SIG-M5 treated with dmso at 0.1 percent for 504 hours (cell line): Measurements from ENCODE around the gene RHOD.
A peak's percentile ranks its signal among the peaks of the same experiment; 100 is the strongest.

Experiments
- DNase-seq: peaks from one replicate; lab custom pipeline; 2025; ENCODE audit not compliant: unreplicated experiment; lab: John Stamatoyannopoulos, UW

The RHOD gene

DNA sequence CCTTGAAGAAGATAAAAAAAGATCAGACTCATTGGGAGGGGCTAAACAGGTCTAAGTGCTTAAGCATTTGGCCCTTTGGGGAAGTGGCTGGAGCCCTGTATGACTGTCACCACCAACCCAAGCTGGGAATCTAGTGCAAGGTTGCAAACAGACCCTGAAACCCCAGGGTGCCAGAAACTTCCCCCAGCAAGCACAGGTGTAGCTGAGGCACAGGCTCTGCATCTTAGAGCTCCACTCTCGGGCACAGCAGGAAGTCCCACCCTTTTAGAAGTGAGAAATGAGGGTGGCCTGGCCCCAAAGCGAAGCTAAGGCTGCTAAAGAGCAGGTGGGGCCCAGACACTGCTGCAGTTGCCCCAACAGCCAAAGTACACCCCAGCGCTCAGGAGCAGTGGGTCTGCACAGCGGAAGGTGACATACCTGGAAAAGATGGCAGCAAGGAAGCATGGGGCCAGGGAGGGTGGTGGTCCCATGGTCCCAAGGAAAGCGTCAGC, 56.6 kb downstream of the RHOD start:
- DNase-seq: peak; percentile 60

DNA sequence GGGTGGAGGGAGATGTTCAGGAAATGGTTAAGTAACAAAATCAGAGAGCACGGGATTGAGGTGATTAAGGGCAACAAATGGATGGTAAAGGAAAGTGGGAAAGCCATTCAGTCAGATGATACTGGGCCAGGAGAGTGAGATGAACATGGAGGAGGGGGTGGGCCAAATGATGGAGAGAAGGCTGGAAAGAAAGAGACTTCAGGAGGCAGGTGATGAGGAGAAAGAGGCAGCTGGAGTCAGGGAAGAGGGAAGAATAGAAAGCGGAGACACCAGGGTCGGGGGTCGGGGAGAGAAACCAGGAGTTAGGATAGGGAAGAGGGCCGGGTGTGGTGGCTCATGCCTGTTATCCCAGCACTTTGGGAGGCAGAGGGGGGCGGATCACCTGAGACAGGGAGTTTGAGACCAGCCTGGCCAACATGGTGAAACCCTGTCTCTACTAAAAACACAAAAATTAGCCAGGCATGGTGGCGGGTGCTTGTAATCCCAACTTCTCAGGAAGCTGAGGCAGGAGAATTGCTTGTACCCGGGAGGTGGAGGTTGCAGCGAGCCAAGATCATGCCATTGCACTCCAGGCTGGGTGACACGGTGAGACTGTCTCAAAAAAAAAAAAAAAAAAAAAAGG, 57.7 kb downstream of the RHOD start:
- DNase-seq: no peak

DNA sequence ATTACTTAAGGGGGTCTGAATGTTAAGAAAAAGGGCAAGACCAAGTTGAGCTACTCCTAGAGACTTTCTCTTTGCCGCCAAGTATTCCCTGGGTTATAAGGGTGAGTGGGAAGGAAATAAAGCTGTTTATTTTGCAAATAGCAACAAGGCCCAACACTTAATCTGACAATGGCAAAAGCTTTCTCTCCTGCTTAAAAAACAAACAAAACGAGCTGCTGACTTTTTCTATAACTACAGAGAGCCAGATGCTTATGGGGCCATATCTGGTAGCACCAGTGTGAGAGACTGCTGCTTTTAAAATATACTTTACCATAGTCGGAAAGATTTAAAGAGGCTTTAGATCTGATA, 60.1 kb downstream of the RHOD start:
- no peak for DNase-seq

DNA sequence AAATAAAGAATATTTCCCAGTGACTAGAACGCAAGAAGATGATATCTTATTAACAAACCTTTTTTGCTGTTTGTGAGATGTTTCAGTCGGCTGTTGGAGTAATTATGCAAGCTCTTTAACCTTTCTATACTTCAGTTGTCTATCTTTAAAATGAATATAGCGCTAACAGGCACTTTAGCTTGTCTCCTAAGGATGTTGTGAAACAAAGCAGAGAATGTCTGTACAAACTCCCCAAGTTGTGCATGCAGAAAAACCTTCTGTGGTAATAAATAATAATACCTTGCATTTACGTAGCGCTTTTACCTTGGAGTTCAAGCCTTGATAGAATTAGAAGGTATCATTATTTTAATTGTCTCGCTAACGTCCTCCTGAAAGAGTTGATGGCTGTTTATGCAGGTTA, 60.5 kb downstream of the RHOD start:
- peak; percentile 24 for DNase-seq

DNA sequence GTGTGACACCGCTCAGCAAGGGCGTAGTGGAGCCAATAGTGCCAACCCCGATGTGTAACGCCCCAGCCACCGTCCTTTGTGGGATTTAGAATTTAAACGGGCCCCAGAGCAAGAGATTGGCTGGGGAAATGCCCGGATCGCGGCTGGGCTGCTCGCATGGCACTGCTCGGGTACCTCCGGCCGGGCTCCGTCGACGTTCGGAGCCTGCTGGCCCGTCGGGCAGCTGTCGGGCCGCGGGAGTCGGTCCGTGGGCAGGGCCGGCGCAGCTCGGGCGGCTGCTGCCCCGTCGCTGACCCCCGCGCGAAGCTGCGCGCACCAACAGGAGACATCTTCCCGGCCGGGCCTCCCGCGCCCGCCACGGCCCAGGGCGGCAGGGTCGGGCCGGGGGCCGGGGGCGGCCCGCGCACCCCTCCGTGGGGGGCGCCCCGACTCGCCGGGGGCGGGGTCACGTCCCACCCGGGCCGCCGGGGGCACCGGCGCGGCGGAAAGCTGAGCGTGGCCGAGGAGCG, 61.1 kb downstream of the RHOD start:
- DNase-seq: no peak

DNA sequence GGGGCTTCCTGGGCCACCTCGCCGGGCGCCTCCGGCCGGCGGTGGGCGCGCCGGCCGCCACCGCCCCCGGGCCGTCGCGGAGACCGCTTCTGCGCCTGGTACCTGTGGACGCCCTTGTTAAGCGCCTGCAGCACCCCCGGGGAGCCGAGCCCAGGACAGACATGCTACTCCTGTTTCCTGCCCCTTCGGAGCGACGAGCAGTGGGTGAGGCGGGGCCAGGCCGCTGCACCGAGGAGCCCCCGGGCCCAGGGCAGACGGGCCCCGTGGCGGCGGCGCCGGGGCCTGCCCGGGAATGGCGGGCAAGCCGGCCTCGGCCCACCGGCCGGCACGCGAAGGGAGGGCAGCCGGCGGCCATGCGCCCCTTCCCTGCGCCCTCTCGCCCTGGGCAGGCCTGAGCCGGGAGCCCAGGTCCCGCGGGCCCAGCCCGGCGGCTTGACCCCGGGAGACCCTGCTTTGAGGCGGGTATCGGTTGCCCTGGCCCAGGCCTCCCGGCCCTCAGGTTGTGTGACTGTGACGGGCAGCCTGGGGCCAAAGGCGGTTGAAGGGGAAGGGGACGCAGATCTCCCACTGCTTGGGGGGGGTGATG, 61.6 kb downstream of the RHOD start:
- no peak for DNase-seq

DNA sequence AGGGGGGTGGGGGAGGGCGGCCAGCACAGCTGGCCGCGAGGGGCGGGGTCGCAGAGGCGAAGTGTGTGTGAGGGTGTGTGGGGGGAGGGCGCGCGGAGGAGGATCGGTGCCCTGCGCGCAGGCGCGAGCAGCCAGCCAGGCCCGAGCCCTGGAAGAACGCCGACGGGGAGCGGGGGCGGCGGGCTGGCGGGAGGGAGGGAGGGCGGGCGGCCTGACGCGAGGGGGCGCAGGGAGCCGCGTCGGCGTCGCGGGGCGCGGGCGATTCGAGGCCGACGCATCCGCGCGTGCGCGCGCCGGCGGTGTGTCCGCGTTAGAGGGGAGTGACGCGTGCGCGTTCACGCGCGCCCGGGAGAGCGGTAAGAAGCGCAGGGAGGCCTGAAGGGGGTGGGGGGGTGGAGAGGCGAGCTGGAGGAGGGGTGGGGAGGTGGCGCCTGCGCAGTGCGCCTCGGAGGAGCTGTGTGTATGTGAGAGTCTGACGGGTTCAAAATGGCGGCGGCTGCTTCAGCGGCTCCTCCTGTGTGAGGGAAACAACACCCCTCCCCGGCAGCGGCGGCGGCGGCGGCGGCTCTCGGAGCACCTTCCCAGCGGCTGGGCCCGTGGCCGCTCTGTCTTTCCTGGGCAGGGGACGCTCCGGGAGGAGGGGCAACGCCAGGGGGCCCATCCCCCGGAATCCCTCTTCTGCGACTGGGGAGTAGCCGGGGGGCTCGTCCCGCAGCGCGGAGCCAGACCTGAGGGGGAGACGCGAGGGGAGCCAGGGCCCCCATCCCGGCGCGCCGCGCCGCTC, 62.3 kb downstream of the RHOD start, which contains the start of gene KDM2A:
Gene KDM2A, plus strand, starts transcription at position 463 of the 784 bp plus-strand sequence. CDS start 2,054 bp downstream, outside the sequence.
- DNase-seq: peak; percentile 93

DNA sequence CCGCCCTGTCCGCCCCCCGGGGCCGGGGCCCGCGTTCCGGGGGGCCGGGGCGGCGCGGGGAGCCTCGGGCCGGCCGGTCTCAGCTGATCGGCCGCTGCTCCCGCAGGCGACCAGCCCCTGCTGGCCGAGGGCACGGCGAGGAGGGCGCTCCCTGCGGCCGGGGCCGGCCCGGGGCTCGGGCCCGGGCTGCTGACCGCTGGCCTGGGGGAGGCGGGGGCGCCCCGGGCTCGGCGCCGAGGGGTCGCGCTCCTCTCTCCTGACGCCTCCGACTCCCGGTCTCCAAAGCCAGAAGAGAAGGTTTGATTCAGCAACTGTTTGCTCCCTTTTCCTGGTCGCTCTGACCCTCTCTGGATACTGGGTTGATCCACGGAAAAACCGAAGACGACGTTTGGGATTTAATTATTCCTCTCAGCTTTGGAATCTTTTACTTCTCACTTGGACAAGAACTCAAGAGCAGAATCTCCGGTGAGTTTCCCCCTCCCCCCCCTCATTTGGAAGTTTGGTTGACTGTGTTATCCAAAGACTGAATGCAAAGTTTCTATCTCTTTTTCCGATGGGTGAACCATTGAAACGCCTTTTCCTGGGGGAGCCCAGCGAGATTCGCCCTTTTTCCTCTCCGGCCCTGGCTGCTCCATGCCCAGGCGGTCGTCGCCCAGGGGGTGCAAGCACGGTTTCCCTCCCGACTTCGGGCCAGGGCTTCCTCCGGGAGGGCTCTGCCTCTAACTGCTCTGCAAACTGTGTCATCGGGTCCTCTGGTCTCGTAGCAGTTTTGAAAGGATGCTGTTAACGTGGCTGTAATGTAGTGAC, 63.1 kb downstream of the RHOD start:
- DNase-seq: no peak

DNA sequence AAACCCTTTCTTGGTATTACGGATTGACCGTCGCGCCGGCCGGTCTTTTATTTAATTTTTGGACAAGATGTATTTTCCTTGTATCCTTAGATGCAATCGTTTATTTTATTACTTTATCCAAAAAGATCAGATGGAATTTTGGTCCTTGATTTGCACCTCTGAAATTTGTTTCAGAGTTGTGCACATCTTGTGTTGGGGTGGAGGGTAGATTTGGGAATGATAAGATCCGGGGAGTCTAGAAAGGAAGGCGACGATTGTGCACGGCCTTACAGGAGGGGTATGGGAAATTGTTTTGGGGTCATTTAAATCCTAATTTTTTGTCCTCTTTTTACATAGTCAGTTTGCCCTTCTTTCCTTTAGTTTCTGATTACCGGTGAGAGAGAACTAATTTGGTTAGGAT, 63.8 kb downstream of the RHOD start:
- no peak for DNase-seq

DNA sequence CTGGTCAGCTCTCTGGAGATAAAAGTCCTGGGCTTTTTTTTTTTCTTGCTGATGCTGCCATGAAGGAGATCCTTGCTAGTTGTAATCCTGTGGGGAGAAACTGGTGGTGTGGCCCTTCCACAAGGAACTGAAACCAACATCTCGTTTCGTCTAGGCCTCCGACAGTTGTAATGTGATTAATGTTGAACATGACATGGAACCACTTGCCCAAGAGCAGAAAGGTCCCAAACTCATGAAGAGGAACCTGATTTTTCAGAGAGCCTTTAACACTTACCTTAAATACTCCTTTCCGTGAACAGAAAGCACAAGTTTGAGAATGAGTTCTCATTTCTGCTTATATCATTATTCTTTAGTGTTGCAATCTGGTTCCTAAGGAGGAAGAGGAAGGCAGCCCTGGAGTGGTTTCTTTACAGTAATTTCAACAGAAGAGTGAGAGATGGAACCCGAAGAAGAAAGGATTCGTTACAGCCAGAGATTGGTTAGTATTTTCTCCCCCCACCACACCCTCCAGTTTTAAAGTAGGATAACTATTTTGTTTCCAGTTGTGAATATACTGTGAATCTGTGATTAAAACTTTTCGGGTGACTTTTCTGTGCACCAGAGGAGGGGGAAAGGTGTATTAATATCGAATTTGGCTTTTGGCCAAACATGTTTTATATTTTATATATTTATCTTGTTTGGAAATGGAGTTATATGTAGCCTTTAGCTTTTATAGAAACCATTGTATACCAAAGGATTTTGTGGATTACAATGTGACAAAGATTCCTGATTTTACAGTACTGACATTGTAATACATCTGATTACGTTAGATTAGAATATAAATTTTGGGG, 64.4 kb downstream of the RHOD start:
- peak; percentile 99 for DNase-seq
